Measurements from ENCODE around the gene POLR2B.
A peak's percentile ranks its signal among the peaks of the same experiment; 100 is the strongest.
"Not testable (repeated sequence)": the region's sequence is repeated elsewhere in the genome, so short reads cannot be mapped to it uniquely, and the experiment has no call there.

Gene POLR2B

DNA sequence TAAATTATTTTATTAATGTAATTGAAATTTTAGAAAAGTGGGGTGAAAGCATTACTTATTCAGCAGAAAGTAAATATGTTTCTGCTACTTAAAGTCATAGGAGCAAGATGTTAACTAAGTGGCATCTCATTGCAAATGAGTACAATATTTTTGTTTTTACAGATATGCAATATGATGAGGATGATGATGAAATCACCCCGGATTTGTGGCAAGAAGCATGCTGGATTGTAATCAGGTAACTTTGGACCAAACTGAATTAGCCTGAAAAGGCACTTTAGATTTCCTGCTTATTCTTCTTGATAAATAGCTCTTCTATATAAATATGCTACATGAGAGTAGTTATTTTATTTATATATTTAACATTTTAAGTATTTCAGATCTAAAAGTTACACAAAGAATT lies 7.5 kb downstream of the POLR2B start:
- DNase-seq (ENCODE audit: low spot score): no peak

- no peak for DNase-seq (ENCODE audit: low spot score)
Measured at GRCh38 chr4:56986952-56987351, 8.3 kb downstream of the POLR2B start.

DNA sequence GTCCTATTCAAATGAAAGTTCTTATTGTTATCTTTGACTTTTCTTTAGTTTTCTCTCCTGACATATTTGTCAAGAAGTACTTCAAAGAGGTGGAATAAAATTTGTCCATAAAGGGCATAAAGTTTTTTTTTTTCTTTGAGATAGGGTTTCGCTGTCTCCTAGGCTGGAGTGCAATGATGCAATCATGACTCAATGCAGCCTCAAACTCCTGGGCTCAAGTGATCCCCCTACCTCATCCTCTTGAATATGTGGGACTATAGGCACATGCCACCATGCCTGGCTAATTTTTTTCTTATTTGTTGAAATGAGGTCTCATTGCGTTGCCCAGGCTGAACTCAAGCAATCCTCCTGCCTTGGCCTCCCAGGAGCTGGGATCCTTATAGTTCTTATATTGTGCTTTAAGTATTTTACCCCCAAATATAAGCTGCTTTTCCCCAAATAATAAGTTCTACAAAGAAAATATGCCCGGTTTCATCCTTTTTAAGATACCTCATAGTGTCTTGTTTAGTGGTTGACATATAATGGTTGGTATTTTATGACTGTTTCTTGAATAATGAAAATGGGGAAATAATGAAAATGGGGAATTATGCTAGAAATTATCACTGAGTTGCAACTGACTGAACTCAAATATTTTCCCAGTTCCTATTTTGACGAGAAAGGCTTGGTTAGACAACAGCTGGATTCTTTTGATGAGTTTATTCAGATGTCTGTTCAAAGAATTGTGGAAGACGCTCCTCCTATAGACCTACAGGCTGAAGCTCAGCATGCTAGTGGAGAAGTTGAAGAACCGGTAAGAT lies 11.6 kb downstream of the POLR2B start:
- no peak for DNase-seq (ENCODE audit: low spot score)

DNA sequence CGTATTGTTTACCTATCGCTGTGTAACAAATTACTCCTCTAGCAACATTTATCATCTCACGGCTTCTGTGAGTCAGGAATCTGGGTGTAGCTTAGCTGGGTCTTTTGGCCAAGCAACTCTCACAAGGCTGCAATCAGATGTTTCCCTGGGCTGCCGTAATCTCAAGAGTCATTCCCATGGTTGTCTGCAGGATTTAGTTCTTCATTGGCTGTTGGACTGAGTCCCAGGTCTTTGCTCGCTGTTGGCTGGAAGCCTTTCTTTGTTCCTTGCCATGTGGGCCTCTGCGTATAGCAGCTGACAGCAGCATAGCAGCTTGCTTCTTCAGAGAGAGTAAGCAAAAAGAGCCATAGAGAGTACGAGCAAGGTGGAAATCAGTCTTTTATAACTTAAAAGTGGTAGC lies 16.8 kb downstream of the POLR2B start:
- no peak for DNase-seq (ENCODE audit: low spot score)

GRCh38 chr4:56999751-57000150 lies 21.1 kb downstream of the POLR2B start:
- no peak for DNase-seq (ENCODE audit: low spot score)

- DNase-seq (ENCODE audit: low spot score): no peak
Measured at GRCh38 chr4:57013543-57014120, 34.9 kb downstream of the POLR2B start.

DNA sequence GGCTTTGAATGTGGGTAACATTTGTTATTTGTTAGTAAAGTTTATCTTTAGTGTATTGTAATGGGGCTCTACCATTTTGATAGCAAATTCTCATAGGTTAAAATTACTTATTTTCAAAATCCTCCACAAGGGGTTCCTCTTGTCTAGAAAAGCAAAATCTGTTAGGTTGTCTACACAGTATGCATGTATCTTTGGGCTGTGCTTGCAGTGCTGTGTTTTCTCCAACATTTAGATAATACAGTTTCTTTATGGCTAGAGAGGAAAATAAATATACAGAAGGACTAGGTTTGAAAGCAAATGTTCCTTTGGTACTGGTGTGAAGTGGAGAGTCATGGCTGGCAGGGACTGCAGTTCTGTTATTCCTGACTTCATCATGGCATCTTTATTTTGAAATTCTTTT lies 40.3 kb downstream of the POLR2B start:
- DNase-seq (ENCODE audit: low spot score): no peak

DNA sequence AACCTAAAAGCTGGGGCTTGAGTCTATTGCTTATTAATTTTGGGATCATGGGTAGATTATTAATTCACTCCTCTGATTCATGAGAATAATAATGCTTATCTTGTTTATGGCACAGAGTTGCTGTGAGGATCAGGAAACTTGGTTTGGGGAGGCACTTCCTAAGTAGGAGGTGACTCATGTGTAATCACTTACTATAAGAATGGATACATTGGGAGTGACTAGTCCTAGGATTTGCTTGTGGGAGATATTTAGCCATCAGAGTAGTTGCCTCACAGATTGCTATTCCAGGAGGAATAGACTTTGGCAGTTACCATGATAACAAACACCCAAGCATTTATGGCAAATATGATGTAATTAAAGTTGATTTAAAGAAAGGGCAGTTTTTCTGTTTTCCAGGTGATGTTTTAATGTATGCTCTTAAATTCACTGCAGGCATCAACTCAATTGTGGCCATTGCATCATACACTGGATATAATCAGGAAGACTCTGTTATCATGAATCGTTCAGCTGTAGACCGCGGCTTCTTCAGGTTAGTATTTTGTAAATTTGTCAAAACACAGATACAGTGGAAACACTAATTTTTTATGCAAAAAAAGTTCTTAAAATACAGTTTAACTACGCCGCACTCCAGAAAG lies 41.9 kb downstream of the POLR2B start:
- no peak for DNase-seq (ENCODE audit: low spot score)

- DNase-seq (ENCODE audit: low spot score): no peak
Measured at GRCh38 chr4:57023104-57023503, 44.4 kb downstream of the POLR2B start.

- DNase-seq (ENCODE audit: low spot score): no peak
Measured at GRCh38 chr4:57034520-57034919, 55.8 kb downstream of the POLR2B start.

DNA sequence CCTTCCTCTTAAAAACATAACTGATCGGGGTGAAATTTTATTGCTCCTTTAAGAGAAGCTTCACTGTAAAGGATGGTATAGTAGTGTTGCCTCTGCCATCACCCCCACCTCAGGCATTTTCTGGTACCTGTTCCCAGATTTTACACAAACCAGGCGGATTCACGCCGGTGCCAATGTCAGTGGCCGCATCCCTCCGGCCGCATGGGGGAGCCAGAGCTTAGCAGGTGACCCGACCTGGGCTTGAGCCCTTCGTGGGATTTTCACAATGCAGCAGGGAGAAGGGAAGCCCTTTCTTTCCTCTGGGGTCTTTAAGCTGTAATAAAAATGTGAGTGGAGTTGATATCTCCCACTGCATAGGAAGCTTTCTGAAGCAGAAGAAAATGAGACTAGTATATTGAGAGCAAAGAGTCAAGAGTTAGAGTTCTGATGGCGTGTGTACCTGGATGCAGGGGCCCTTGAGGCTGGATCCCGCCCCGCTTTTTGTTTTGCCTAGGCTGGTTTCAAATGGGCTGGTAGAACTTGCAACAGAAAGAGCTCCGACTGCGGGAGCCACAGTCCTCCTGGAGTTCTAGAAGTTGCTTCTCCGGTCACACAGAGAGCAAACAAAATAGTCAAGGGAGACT lies 59.4 kb downstream of the POLR2B start:
- DNase-seq (ENCODE audit: low spot score): peak; percentile 37

- no peak for DNase-seq (ENCODE audit: low spot score)
Measured at GRCh38 chr4:57039345-57039744, 60.6 kb downstream of the POLR2B start.

DNA sequence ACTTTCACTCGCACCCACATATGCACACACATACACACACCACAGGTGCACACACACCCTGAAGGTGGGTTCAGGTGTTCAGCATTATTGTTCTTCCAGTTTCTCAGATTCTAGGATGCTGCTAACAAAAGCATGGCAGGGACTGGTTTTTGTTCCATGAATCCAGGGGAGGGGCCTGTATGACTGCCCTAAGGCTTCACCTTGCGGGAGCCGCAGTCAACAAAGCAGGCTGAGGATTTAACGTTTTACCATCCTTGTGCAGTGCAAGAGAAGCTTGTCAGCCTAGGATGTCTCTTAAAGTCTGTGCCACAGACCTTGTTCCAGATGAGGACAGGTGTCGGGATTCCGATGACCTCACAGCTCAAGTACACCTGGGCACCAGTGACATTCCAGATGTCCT lies 61.8 kb downstream of the POLR2B start:
- DNase-seq (ENCODE audit: low spot score): no peak

GRCh38 chr4:57041020-57041419 lies 62.3 kb downstream of the POLR2B start:
- no peak for DNase-seq (ENCODE audit: low spot score)

- no peak for DNase-seq (ENCODE audit: low spot score)
Measured at GRCh38 chr4:57042711-57043169, 64.0 kb downstream of the POLR2B start.

DNA sequence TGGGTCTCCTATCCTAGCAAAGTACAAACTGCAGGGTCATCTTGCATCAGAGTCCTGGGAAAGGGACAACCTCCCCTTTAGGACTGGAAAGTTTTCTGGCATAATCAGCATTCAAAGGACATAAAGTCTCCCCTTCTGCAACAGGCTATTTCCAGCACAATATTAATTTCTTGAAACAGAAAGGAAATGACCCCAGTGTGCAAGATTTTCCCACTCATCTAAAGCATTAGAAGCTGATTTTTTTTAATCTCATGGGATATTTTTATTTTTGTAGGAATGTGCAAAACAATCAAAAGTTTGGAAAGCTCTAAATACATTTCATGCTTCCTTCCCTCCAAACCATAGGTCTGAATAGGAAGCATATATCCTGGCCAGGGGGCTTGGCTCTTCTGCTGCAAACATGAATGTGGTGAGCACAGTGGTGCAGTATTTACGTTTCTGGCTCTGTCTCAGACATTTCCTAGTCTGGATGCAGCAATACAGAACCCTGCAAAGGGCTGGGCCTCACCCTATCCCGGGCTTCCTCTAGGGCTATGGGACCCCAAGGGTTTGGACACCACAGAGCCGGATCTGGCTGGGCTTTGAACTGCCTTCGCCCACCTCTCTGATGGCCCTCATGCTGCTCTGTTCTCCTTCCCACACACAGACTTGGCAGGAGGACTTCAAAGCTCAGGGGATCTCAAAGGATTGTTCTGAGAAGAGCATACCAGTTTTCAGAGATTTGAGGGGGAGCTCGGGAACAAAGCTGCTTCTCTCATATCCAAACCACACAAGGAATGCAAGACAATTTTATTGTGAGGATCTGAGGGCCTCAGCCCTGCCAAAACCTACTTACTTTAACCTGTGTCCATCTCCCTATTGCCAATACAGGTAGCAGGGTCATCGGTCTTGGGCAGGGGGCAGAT lies 64.9 kb downstream of the POLR2B start:
- DNase-seq (ENCODE audit: low spot score): no peak

GRCh38 chr4:57044279-57044678 lies 65.6 kb downstream of the POLR2B start:
- no peak for DNase-seq (ENCODE audit: low spot score)

DNA sequence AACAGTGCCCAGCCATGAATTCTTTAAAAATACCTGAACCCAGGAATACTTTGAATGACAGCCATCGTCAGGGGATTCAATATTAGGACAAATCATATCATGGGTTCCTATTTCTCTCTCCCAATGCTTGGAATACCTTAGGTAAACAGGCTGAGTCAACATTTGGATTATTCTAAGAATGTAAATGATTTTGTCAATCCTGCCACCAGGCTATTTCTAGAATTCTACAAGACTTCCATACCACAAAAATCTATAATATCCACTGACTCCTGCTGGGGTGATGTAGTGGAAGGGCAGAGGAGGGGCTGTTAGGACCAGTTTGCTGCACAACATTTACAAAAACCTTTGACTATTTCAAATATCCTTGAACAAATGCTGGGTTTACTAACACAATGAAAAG lies 66.3 kb downstream of the POLR2B start:
- DNase-seq (ENCODE audit: low spot score): no peak

- not testable (repeated sequence) for DNase-seq (ENCODE audit: low spot score)
Measured at GRCh38 chr4:57047046-57047445, 68.3 kb downstream of the POLR2B start.

- DNase-seq (ENCODE audit: low spot score): no peak
Measured at GRCh38 chr4:57048590-57049304, 70.1 kb downstream of the POLR2B start.

- DNase-seq (ENCODE audit: low spot score): no peak
Measured at GRCh38 chr4:57051095-57051494, 72.4 kb downstream of the POLR2B start.

Measured in SK-N-DZ (cell line).